Keratinocyte (primary cell): ENCODE results near the gene RANBP2.

ENCODE experiments used
- EZH2 ChIP-seq: IDR thresholded peaks from one replicate; pipeline ENCODE4 v1.6.1; 2012; ENCODE audit warnings: inconsistent platforms, mild to moderate bottlenecking, low read length, moderate library complexity
- TF ChIP-seq, protein P1 (sequence below), 3 experiments: IDR thresholded peaks in 1 of 3; conservative IDR thresholded peaks in 1 of 3; optimal IDR thresholded peaks in 1 of 3; 2 replicates in 2 of 3; 3 replicates in 1 of 3; pipeline versions ENCODE3 to v1.5.1; 2011; ENCODE audit warnings: low read length in 3 of 3, mild to moderate bottlenecking in 3 of 3, moderate library complexity in 2 of 3, control low read depth in 1 of 3, inconsistent platforms in 1 of 3; ENCODE audit not compliant: insufficient read depth in 2 of 3; ENCODE audit errors: extremely low read depth in 1 of 3

DNA sequence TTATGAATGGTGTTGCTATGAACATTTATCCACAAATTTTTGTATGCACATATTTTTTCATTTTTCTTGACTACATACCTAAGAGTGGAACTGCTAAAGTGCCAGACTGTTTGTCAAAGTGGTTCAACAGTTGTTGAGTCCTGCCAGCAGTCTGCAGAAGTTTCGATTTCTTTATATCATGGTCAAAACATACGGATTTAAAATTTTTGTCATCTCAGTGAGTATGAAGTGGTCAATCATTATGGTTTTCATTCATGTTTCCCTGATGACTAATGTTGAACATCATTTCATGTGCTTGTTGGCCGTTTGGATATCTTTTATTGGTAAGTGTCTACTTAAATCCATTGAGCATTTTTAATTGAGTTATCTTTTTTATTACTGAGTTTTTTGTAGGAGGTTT is 106.5 kb downstream of the RANBP2 start:
- TF ChIP-seq, protein P1, sequence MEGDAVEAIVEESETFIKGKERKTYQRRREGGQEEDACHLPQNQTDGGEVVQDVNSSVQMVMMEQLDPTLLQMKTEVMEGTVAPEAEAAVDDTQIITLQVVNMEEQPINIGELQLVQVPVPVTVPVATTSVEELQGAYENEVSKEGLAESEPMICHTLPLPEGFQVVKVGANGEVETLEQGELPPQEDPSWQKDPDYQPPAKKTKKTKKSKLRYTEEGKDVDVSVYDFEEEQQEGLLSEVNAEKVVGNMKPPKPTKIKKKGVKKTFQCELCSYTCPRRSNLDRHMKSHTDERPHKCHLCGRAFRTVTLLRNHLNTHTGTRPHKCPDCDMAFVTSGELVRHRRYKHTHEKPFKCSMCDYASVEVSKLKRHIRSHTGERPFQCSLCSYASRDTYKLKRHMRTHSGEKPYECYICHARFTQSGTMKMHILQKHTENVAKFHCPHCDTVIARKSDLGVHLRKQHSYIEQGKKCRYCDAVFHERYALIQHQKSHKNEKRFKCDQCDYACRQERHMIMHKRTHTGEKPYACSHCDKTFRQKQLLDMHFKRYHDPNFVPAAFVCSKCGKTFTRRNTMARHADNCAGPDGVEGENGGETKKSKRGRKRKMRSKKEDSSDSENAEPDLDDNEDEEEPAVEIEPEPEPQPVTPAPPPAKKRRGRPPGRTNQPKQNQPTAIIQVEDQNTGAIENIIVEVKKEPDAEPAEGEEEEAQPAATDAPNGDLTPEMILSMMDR (optimal IDR thresholded peaks at IDR 0.05 in 1 of 3, IDR thresholded peaks at IDR 0.05 in 1 of 3, conservative IDR thresholded peaks at IDR 0.05 in 1 of 3; ENCODE audit: extremely low read depth in 1 of 3, insufficient read depth in 2 of 3, low read length in 3 of 3), result no peak
- no peak for TF ChIP-seq EZH2
